GM21447 (cell line): ENCODE data around the gene TEAD4.
A peak's percentile ranks its signal among the peaks of the same experiment; 100 is the strongest.

Source experiments
- ATAC-seq: cut with Tn5 transposase; IDR thresholded peaks from one replicate; pipeline ENCODE4 v1.9.1; 2021; ENCODE audit not compliant: unreplicated experiment

TEAD4 gene

DNA sequence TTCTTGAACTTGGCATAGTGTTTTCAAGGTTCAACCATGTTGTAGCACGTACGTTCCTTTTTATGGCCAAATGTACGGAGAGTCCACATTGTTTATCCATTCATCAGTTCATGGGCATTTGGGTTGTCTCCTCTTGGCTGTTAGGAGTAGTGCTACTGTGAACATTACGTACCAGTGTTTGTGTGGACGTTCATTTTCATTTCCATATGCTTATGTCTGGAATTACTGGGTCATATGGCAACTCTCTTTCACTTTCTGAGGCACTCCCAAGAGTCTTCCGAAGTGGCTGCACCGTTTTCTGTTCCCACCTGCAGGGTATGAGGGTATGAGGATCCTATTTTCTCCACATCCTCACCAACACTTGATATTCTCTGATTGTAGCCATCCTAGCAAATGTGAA is 68.9 kb downstream of the TEAD4 start:
- no peak for ATAC-seq

DNA sequence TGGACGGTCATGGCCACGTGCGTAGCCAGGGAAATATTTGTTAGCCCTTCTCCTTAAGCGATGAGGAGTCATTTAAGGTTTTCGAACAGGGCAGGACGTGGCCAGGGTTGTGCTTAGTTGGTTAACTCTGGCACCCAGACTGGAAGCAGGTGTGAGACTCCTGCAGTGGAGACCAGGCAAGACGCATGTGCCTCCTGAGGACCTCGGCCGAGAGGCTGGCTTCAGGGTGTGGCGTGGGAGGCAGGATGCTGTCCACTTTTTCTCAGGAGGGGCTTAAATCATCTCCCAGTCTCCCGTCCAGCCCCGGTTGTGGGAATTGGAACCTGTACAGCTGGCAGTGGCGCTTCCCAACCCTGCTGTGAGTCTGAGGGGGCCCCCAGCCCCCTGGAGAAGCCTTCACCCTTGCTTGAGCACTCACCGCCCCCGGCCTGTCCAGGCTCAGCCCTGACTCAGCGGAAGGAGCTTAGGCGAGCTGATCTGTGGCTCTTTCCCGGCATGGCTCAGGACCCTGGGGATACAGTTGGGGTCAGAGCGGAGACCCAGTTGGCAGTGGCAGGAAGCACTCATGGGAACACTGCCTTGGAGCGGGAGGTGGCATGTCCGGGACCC is 71.7 kb downstream of the TEAD4 start:
- ATAC-seq = no peak

DNA sequence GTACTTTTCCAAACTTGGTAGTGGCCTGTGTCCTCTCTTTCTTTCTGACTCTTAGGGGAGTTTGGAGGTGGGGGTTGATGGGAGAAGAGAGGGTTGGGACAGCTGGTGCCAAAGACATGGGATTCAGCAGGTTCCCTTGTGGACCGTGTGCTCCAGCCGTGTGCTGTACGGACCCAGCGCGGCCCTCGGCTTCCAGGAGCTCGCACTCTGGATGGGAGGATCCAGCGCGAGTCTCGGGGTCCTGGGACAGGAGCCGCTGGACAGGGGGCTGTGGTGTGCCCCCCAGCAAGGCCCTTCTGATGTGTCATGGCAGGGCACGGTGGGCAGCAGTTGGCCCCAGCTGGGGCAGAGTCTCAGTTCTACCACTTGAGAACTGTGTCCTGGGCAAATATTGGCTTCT is 73.0 kb downstream of the TEAD4 start:
- ATAC-seq = no peak

DNA sequence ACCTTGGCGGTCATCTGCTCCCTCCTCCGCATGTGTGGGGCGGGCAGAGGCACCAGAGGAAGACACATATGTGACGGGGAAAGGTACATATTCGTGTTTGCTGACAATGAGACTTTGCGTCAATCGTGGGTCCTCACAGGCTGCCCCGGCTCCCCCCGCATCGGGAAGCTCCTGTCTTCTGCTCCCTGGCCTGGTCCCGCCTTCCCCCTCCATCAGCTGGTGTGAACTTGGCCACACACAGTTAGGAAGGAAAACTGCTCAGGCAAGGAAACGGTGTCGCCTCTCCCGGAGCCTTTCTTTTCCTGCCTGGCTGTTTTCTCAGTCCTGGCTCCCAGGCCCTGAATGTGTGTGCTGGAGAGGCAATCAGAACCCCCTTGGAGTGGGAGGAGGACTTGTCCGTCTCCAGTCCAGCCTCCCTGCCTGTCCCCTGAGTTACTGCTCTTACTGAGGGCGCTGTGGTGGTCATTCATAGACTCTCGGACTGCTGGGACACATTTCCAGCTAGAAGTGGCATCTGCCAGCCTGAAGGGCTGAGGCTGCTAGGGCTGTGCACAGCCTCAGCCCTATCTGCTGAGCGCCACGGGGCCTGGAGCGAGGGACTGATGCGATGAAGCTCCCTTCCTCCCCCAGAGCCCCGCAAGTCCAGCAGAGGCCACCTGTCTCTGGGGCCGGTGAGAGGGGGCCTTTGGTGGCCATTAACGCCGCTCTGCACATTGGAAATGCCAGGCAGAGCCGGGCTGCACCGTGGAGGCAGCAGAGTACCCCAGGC is 73.8 kb downstream of the TEAD4 start:
- no peak for ATAC-seq

DNA sequence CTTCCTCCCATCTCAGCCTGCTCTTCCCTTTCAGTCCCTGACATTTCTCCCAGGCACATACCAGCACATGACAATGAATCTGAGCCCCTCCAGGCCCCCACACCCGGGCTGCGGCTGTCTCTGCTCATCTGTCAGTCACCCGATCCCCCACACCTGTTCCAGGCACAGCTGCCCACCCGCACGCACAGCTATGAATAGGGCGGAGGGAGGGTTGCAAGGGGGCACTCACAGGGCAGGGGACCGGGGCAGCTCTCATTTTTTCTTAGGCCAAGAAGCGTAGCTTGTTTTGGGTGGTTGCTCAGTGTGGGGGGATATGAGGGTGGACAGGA is 74.3 kb downstream of the TEAD4 start:
- no peak for ATAC-seq

DNA sequence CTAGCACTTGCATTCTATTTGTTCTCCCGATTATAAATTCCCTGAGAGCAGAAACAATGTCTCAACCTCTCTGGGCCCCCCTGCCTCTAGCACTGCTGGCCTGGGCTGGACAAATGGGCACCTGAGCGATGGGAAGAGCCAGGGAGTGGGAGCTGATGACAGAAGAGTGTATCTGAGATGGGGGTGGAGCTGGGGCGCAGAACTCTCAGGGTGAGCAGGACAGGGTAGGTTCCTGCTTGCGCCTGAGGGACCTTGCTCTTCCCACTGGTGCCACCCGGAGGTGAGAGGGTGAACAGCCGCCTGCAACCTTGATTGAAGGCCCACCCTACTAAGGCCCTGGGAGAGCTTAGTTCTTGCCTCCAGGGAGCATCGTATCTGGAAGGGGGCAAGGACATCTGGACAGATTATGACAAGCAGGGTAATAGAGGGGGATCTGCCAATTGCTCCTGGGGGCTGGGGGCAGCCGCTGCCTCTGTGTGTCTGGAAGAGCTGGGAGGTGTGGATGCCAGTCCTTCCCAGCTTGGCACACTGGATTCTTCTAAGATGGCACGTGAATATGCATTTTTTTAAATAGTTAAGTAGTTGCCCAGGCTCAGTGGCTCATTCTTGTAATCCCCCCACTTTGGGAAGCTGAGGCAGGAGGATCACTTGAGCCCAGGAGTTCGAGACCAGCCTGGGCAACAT is 75.0 kb downstream of the TEAD4 start:
- no peak for ATAC-seq

DNA sequence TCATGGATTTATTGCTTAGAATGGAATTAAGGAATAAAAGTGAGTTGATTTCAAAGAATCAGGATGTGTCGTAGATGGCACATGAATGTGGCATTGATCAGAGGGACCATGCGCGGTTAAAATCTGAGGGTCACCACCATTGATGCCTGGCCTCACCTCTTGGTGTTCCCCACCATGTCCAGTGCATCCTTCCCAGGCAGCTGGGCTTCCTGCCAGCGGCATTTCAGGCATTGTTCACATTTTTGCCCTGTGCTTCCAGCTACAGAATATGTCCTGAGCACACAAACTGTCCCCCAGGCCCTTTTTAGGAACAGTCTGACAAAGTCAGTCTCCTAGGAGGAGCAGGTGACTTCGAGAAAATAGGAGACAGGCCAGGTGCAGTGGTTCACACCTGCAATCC is 76.0 kb downstream of the TEAD4 start:
- no peak for ATAC-seq

DNA sequence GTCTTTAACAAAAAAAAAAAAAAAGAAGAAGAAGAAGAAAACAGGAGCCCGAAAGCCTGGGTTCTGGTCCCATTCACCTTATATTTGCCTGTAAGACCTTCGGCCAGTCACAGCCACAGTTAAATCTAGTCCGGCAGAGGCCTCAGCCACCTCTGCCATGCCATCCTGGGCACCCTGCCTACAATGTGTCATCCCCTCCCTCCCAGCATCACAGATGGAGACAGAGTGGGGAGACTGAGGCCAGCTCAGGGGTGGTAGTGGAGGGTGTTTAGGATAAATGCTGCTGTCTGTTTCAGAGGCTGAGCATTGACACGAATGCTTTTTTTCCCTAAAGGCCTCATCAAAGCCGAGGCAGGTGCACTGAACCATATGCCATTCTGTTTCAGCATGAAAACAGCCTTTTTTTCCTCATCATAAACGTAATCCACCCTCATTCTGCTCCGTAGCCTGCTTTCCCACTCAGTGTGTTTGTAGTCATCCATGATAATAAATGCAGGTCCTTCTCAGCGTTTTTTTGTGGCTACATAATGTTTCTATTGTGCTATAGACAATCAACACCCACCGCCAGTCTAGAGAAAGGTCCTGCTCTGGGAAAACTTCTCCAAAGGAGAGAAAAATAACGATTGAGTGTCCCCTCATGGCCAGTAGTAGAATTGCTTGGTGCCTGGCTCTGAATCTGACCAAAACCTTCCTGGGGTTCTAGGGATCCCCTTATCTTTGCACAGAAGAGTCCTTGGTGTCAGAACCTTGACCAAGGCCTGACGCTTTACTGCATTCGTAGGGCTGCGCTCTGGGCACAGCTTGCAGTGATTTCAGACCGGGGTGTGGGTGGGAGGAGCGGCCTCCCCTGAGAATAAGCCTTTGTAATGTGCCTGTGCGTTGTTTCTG is 76.9 kb downstream of the TEAD4 start:
- no peak for ATAC-seq

DNA sequence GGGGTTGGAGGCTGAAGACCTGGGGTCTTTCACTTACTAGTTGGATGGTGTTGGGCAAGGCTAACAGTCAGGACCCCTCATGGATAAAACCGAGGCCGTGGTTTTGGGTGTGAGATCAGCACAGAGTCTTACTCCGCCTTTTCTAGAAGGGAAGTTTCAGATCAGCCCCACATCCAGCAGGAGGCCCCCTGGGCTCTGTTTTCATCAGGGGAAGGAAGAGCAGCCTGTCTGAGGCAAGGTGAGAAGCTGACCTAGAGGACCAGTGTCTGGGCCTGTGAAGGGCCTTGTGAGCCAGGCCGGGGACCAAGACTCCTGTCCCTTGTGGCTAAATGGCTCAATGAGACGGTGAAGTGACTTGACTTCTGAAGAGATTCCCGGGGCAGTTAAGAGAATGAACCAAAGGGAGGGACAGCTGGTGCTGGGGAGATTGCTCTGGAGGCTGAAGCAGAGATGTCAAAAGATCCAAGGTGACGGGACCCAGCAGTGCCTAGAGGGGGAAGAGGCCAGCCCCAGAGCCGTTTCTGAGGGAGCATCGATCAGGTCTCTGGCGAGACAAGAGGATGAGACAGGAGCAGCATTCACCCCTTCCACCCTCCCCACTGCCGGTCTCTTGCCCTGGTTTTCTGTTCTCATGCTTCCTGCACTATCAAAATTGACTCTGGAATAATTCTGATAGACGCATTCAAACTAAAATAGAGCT is 77.9 kb downstream of the TEAD4 start:
- ATAC-seq = no peak

DNA sequence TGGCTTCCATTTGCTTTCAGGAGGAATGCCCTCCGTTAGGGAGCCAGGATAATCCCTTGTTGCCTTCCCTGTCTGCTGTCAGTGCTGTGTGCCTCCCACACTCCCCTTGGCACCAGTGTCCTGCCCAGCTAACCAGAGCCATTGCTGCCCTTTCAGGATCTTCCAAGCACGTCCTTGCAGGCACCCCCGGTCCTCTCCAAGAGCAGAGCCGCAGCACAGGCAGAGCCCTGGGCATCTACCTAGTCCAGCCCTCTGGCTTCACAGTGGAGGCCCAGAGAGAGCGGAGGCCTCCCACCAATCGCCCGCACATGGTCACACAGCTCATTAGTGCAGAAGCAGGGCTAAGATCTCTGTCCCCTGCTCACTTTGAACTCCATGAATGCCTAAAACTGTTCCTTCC is 79.0 kb downstream of the TEAD4 start:
- no peak for ATAC-seq

DNA sequence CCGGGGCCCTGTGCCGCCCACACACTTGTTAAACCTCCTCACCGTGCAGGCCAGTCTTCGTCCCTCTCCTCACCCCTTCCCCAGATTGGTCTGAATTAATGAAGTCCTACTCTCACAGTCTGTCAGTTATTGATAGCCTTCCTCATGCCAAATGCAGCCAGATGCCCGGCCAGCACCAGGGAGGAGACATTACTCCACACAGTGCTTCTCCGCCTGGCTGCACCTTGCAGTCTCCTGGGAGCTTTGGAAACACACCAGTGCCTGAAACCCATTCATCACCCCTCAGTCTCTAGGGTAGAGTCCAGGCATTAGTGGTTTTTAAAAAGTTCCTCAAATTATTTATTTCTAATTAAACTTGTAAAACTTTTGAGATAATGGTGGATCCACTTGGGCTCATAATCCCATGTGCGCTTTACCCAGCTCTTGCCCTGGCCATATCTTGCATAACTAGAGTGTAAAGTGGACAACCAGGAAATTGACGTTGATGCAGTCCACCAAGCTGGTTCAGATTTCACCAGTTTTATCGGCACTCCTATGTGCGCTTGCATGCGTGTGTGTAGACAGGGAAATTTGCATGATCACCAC is 79.8 kb downstream of the TEAD4 start:
- ATAC-seq = no peak

DNA sequence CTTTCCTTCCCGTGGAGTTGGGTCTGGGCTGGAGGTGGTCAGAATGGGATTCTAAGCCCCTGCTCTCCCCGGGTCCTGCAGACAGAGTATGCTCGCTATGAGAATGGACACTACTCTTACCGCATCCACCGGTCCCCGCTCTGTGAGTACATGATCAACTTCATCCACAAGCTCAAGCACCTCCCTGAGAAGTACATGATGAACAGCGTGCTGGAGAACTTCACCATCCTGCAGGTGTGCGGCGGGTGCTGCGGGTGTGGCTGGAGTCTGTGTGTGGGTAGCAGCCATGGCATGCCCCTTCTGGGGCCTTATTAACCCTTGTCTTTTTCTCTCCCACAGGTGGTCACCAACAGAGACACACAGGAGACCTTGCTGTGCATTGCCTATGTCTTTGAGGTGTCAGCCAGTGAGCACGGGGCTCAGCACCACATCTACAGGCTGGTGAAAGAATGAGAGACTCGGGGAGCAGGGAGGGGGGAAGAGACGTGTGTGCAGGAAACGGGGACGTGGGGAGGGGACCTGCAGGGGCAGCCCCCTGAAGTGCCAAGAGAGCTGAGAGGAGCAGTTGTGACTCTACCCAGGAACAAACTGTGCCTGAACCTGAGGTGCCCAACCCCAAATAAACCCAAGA is 80.9 kb downstream of the TEAD4 start:
- ATAC-seq = no peak

DNA sequence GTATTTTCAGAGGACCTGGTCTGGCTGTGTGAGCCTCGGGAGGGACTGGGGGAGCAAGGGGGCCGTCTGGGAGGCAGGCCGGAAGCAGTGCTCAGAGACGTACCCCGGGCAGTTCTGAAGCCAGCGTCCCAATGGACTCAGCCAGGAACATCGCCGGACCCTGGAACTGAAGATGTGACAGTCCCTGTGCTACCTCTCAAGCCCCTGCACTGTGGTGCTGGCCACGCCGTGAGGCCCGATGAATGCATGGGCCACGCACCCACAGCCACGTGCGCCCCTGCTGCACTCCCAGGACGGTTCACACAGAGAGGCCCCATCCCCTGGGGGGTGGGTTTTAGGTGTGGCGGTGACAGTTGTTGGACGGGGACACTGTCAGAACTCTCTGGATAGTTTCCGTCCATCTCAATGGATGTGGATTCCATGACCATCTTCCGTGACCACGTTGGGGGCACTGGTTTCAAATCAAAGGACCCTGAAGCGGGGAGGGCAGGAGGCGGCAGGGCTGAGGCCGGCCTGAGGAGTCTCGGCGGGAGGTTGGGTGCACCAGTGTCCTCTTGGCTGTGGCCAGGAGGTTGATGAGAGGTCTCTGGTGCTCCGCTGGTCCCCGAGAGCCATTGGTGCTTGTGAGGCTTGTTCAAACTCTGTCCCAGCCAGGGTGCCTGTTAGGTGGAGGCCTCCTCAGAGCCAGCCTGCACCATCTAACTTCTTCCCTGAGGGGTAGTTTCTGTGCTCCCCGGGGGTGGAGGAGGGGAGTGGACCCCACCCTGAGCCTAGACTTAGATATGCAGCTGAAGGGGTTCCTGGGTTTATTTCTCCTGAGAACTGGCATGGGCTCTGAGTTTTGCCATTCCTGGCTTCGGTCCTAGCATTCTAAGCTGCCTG is 81.7 kb downstream of the TEAD4 start:
- no peak for ATAC-seq

DNA sequence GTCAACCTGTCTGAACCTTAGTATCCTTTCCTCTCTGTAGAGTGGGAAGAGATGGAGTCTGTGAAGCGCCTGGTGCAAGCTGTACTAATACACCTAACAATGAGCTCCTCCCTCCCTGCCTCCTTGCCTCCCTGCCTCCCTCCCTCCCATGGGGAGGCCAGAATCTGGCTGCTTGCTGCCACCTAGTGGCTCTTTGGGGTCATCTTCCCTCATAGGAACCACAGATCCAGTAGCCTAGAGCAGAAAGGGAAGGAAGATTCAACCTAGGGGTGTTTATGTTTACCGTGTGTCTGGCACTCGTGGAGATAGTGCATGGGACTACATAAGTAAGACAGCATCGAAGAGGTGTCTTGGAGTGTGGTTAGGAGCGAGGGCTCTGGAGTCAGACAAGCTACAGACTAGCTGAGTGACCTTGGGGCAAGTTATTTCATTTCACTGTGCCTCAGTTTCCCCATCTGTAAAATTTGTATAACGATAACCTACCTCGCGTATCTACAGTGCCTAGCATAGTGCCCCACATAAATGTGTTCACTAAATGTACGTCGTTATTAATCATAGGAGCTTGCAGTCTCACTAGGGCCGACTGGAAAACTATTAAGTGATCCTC is 82.5 kb downstream of the TEAD4 start:
- ATAC-seq = peak; percentile 80

DNA sequence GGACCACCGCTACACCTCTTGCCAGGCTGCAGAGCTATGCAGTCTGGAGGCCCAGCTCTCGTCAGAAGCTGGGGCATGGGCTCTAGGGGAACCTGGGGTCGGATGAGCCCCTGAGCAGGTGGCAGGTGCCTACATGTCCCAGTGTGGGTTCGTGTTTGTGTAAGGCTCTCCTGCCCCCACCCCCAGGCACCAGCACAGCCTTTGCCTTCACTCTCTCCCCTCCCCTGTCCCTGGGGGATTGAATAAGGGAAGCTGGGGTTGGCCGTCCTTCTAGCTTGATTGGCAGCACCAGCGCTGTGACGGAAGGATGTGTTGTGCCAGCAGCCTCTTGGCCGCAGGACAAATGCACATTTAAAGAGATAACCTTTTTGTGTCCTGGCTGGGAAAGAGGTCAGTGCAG is 83.2 kb downstream of the TEAD4 start:
- no peak for ATAC-seq

DNA sequence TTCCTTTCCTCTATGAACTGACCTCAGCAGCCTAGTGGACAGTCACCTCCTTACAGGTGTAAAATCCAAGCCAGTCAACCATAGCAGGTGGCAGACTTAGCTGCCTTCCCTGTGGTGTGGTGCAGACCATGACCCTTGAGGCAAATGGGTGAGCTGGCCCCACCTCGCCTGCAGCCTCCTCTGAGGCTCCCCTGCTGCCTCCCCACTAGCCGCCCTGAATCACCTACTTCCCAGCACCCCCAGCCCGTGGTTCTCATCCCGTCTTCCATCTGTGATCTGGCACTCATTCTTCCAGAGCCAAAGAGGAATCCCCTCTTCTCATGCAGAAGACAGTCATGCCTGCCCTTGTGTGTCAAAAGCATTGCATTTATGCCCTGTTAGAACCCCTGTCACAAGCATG is 83.6 kb downstream of the TEAD4 start:
- no peak for ATAC-seq

DNA sequence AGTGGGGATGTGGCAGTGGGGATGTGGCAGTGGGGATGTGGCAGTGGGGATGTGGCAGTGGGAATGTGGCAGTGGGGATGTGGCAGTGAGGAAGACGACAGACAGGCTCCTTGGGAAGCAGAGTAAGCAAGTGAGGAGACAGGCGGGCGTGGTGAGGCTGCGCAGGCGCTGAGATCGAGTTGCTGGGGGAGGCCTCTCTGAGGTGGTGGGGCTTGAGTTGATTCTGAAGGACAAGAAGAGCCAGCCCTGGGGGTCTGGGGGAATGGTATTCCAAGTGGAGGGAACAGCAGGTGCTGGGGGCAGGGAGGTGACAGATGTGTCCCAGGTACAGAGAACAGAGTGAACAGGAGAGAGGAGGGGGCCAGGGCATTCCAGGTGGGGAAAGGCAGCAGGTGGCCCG is 84.2 kb downstream of the TEAD4 start:
- no peak for ATAC-seq

DNA sequence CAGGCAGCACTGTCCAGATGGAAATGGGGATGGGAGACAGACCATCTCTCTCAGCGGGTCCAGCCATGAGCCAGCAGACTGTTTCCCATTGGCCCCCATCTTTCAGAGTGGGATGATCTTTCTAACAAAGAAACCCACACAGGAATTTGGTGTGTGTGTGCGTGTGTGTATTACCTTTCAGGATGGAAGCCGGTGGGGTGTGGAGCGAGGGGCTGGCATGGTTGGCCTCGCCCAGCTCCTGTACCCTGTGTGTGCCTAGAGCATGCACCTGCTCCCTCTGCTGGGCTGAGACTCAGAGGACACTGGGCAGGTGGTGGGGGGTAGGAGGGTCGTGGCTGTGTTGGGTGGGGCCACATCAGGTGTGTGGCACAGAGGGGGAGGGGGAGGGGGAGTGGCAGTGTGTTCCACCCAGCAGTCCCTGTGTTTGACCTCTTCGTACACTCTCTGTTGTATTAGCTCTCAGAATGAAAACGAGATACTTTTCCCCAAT is 85.0 kb downstream of the TEAD4 start:
- ATAC-seq = no peak

DNA sequence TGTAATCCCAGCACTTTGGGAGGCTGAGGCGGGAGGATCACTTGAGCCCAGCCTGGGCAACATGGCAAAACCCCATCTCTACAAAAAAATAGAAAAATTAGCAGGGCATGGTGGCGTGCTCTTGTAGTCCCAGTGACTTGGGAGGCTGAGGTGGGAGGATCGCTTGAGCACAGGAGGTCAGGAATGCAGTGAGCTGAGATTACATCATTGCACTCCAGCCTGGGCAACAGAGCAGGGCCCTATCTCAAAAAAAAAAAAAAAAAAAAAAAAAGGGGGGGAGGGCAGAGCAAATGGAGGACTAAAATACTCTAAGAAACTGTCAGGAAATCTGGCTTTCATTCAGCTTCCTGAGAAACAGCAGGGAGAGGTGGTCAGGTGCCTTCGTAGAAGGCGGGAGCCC is 86.3 kb downstream of the TEAD4 start:
- no peak for ATAC-seq
